GM12878 (cell line): ENCODE measurements around the gene FBXO17. TPM values are rescaled to one million over a fixed set of nuclear protein-coding genes. Genes with fewer than 3 reads are reported as not detected.

Experiments used
- ATAC-seq: fragments of 200-7000 bp; cut with Tn5 transposase; 3 replicates; pipeline ENCODE4 v1.9.1; 2020; ENCODE audit warnings: mild to moderate bottlenecking, moderate library complexity
- BruUV-seq: library from RNA; stranded (reverse); fragments of 400-500 nt; replicated peaks from 2 replicates; lab custom pipeline; 2021; lab: Mats Ljungman, UMichigan
- CTCF ChIA-PET: fragments of 300-600 bp; sonication (Branson Sonifier 250); formaldehyde crosslinking; extraction: SDS; loops from one replicate; lab custom pipeline; 2021; ENCODE audit warnings: inconsistent platforms; lab: Yijun Ruan, JAX
- POLR2A ChIA-PET: fragments of 350-600 bp; formaldehyde crosslinking; extraction: SDS; loops from one replicate; lab custom pipeline; 2021; ENCODE audit warnings: inconsistent platforms; lab: Charles Lee
- RAD21 ChIA-PET: fragments of 300-600 bp; sonication (Branson Sonifier 250); formaldehyde crosslinking; loops from one replicate; lab custom pipeline; 2023; ENCODE audit warnings: antibody characterized with exemption; ENCODE audit not compliant: unreplicated experiment; lab: Charles Lee
- SMC1A ChIA-PET: fragments of 300-600 bp; sonication (Branson Sonifier 250); formaldehyde crosslinking; loops from one replicate; lab custom pipeline; 2023; ENCODE audit not compliant: unreplicated experiment, uncharacterized antibody; lab: Charles Lee
- DNase-seq: peaks from one replicate; pipeline ENCODE4 v3.0.0-alpha.2; 2011; ENCODE audit warnings: low read depth, low spot score
- FAIRE-seq: peaks from 3 replicates; lab custom pipeline; 2011; peaks lifted over from hg19 to GRCh38; lab: Jason Lieb, UNC
- H2AFZ ChIP-seq: 2 replicates; pipeline ENCODE4 v1.6.0; 2011; ENCODE audit warnings: low read depth, low read length, control low read depth; ENCODE audit not compliant: control insufficient read depth
- H3K27ac ChIP-seq: 2 replicates; pipeline ENCODE4 v1.5.1; 2011; ENCODE audit warnings: control low read depth; ENCODE audit not compliant: control insufficient read depth, insufficient read depth
- H3K27me3 ChIP-seq, 2 experiments: replicated peaks in 1 of 2; 2 replicates each; pipeline versions ENCODE4 v1.6.0 to v1.6.1; 2011; ENCODE audit warnings: low read length in 1 of 2; ENCODE audit not compliant: control insufficient read depth in 2 of 2, insufficient read depth in 2 of 2
- H3K36me3 ChIP-seq, 2 experiments: 2 replicates each; pipeline ENCODE4 v1.5.1; 2011; ENCODE audit warnings: low read length in 1 of 2; ENCODE audit not compliant: control insufficient read depth in 2 of 2, insufficient read depth in 2 of 2
- H3K4me1 ChIP-seq: 2 replicates; pipeline ENCODE4 v1.6.1; 2011; ENCODE audit warnings: mild to moderate bottlenecking, low read length, moderate library complexity, mixed read lengths; ENCODE audit not compliant: control insufficient read depth, insufficient read depth
- H3K4me2 ChIP-seq: 2 replicates; pipeline ENCODE4 v1.6.0; 2011; ENCODE audit warnings: control low read depth; ENCODE audit not compliant: control insufficient read depth, insufficient read depth
- H3K4me3 ChIP-seq: fragments of 200-600 bp; sonication (generic); 2 replicates; pipeline ENCODE4 v1.5.1; 2016
- H3K79me2 ChIP-seq: 2 replicates; pipeline ENCODE4 v1.6.0; 2011; ENCODE audit warnings: low read length; ENCODE audit not compliant: control insufficient read depth, insufficient read depth
- H3K9ac ChIP-seq: 2 replicates; pipeline ENCODE4 v1.8.0; 2011; ENCODE audit warnings: low read length, control low read depth, mixed read lengths; ENCODE audit not compliant: control insufficient read depth, insufficient read depth
- H3K9me3 ChIP-seq: replicated peaks from 3 replicates; pipeline ENCODE4 v1.5.1; 2011; ENCODE audit warnings: mild to moderate bottlenecking, low read length; ENCODE audit not compliant: control insufficient read depth, insufficient read depth
- H4K20me1 ChIP-seq: 2 replicates; pipeline ENCODE4 v1.6.0; 2011; ENCODE audit not compliant: control insufficient read depth, insufficient read depth
- ESRRA ChIP-seq: IDR thresholded peaks from 2 replicates; pipeline ENCODE4 v1.6.1; 2012; ENCODE audit warnings: mild to moderate bottlenecking, low read length, improper control_type of control experiment
- NFYB ChIP-seq: IDR thresholded peaks from 2 replicates; pipeline ENCODE4 v1.6.1; 2011; ENCODE audit warnings: low read depth, mild to moderate bottlenecking, low read length, improper control_type of control experiment, moderate library complexity; ENCODE audit not compliant: insufficient read depth
- STAT3 ChIP-seq: IDR thresholded peaks from 2 replicates; pipeline ENCODE4 v1.6.1; 2011; ENCODE audit warnings: low read depth, low read length, improper control_type of control experiment
- WGBS: methylation state at CpG from one replicate; pipeline ENCODE4 v1.1.6; 2016; ENCODE audit warnings: low lambda C conversion rate; ENCODE audit not compliant: insufficient replicate concordance, insufficient coverage; ENCODE audit errors: missing lambda C conversion rate; 5-methylcytosine and 5-hydroxymethylcytosine counted together
- in situ Hi-C: fragments of 300-500 bp; cut with MboI; formaldehyde crosslinking; loops from 9 replicates; pipeline ENCODE4 v1.14.3; 2018; ENCODE audit warnings: mixed read lengths
- intact Hi-C: fragments of 100-400 bp; cut with micrococcal nuclease; formaldehyde crosslinking; loops from one replicate; pipeline ENCODE4 v1.14.2; 2022; ENCODE audit not compliant: unreplicated experiment
- polyA plus RNA-seq, 11 experiments: library from polyadenylated mRNA; depleted of rRNA in 4 of 11; unstranded in 6 of 11; stranded (reverse) in 5 of 11; fragments of >200 nt; fragmentation: Nextera tagmentation in 4 of 11; fragmentation: Illumina TruSeq in 1 of 11; extraction: Ambion mirVana in 4 of 11; extraction: Trizol in 1 of 11; gene quantifications; 1 replicate in 1 of 11; 2 replicates in 10 of 11; pipeline versions ENCODE4 v1.2.1 to v1.2.3, GENCODE V29; 2011 to 2016; ENCODE audit warnings: inconsistent platforms in 2 of 11, missing spikeins in 2 of 11, low read depth in 1 of 11
- total RNA-seq, 4 experiments: library from RNA; depleted of rRNA in 3 of 4; stranded (reverse); fragments of >200 nt in 3 of 4; fragmentation: Illumina TruSeq in 1 of 4; extraction: Trizol in 1 of 4; gene quantifications; 2 replicates each; pipeline versions ENCODE4 v1.2.1 to v1.2.3, GENCODE V29; 2013 to 2021
- TF ChIP-seq, protein P1 (sequence below): fragments of 450-650 bp; IDR thresholded peaks from 2 replicates; pipeline ENCODE4 v1.6.1; 2016; ENCODE audit warnings: mild to moderate bottlenecking
- TF ChIP-seq, protein P2 (sequence below): fragments of 150-350 bp; IDR thresholded peaks from 2 replicates; pipeline ENCODE4 v1.6.1; 2014; ENCODE audit warnings: mild to moderate bottlenecking, low read depth, low read length

FBXO17 gene
- total and polyA plus RNA-seq, 10 of the 15 experiments (the other 5 are each of a cell fraction or from before 2014, with no cell fraction given): 2.2 to 11.1 (median 5.3) TPM

DNA sequence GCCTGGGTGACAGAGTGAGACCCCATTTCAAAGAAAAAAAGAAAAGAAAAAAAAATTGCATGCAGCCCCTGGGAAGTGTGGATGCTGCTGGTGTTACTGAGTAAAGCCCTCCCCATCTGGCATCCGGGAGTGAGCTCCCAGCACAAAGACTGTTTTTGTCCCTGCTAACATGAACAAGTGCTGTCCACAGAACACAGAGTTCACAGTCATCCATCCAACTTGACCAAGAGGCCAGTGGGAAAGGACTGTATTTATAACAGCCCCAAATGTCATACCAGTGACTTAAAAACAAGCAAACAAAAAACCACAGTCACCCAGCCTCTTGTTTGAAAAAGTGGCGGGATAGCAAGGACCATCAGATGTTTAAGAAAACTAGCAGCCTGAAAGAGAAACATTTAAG, 10.8 kb downstream of the FBXO17 start:
- 73% methylated on average over 2 of the region's 2 CpGs for WGBS
- no peaks in the 10 kb centered on the region for H3K79me2 ChIP-seq
- no peak for FAIRE-seq
- no peak overlapping the region for H3K9ac ChIP-seq
- ChIA-PET SMC1A (interaction anchor here (3.2 kb wide), 1 partner anchor 12 kb away, joined by 18 read pairs; the partner anchor contains the start of gene FBXO17), RAD21 (interaction anchor here (1.2 to 1.6 kb wide), 3 partner anchors 10 to 73 kb away, joined by 3 to 4 read pairs (median 3); partner anchors contain the start of gene FBXO27), POLR2A (no interaction called here), CTCF (interaction anchor here (1.6 to 5.0 kb wide), 2 partner anchors 12 to 72 kb away, joined by 8 to 51 read pairs; no protein-coding TSS in a partner anchor)
- in situ Hi-C loops (no loop called here), intact Hi-C loops (loop anchor here (5.0 kb wide), 2 partner anchors 148 to 363 kb away; no protein-coding TSS in a partner anchor)
- H2AFZ ChIP-seq: no peak overlapping the region
- H3K4me1 ChIP-seq: no peaks in the 10 kb centered on the region
- H3K27ac ChIP-seq: no peak overlapping the region
- DNase-seq: no peak
- no peaks in the 10 kb centered on the region for H3K36me3 ChIP-seq
- no peaks in the 10 kb centered on the region for H3K9me3 ChIP-seq
- BruUV-seq: no TSS peak
- no peaks in the 10 kb centered on the region for H3K27me3 ChIP-seq
- TF ChIP-seq STAT3: no peak
- TF ChIP-seq, protein P1, sequence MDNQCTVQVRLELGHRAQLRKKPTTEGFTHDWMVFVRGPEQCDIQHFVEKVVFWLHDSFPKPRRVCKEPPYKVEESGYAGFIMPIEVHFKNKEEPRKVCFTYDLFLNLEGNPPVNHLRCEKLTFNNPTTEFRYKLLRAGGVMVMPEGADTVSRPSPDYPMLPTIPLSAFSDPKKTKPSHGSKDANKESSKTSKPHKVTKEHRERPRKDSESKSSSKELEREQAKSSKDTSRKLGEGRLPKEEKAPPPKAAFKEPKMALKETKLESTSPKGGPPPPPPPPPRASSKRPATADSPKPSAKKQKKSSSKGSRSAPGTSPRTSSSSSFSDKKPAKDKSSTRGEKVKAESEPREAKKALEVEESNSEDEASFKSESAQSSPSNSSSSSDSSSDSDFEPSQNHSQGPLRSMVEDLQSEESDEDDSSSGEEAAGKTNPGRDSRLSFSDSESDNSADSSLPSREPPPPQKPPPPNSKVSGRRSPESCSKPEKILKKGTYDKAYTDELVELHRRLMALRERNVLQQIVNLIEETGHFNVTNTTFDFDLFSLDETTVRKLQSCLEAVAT: no peak
- TF ChIP-seq ESRRA: no peak
- TF ChIP-seq, protein P2, sequence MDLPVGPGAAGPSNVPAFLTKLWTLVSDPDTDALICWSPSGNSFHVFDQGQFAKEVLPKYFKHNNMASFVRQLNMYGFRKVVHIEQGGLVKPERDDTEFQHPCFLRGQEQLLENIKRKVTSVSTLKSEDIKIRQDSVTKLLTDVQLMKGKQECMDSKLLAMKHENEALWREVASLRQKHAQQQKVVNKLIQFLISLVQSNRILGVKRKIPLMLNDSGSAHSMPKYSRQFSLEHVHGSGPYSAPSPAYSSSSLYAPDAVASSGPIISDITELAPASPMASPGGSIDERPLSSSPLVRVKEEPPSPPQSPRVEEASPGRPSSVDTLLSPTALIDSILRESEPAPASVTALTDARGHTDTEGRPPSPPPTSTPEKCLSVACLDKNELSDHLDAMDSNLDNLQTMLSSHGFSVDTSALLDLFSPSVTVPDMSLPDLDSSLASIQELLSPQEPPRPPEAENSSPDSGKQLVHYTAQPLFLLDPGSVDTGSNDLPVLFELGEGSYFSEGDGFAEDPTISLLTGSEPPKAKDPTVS: no peak
- no peak for TF ChIP-seq NFYB
- ATAC-seq: no peak
- no peaks in the 10 kb centered on the region for H4K20me1 ChIP-seq
- no peak overlapping the region for H3K4me2 ChIP-seq
- no peak overlapping the region for H3K4me3 ChIP-seq
